ENCODE results near the gene FERMT2.
"Not testable (repeated sequence)": the region's sequence is repeated elsewhere in the genome, so short reads cannot be mapped to it uniquely, and the experiment has no call there.

FERMT2 gene

GRCh38 chr14:52900731-52901130 is 50.1 kb downstream of the FERMT2 start:
- DNase-seq = no peak

GRCh38 chr14:52898496-52898895 is 52.4 kb downstream of the FERMT2 start:
- no peak for DNase-seq

- DNase-seq = no peak
Observed at GRCh38 chr14:52895000-52895399, 55.9 kb downstream of the FERMT2 start.

- DNase-seq = no peak
Observed at GRCh38 chr14:52891800-52892199, 59.0 kb downstream of the FERMT2 start.

GRCh38 chr14:52888839-52889838 is 61.7 kb downstream of the FERMT2 start:
- no peak for DNase-seq

- no peak for DNase-seq
Observed at GRCh38 chr14:52888159-52888558, 62.7 kb downstream of the FERMT2 start.

GRCh38 chr14:52885230-52885629 is 65.6 kb downstream of the FERMT2 start:
- DNase-seq = no peak

- no peak for DNase-seq
Observed at GRCh38 chr14:52883658-52884057, 67.2 kb downstream of the FERMT2 start.

- DNase-seq = no peak
Observed at GRCh38 chr14:52882824-52883223, 68.0 kb downstream of the FERMT2 start.

- no peak for DNase-seq
Observed at GRCh38 chr14:52879958-52880357, 70.9 kb downstream of the FERMT2 start.

- no peak for DNase-seq
Observed at GRCh38 chr14:52878946-52879345, 71.9 kb downstream of the FERMT2 start.

GRCh38 chr14:52878469-52878868 is 72.4 kb downstream of the FERMT2 start:
- DNase-seq = no peak

- DNase-seq = no peak
Observed at GRCh38 chr14:52877628-52878027, 73.2 kb downstream of the FERMT2 start.

GRCh38 chr14:52876806-52877205 is 74.0 kb downstream of the FERMT2 start:
- DNase-seq = no peak

- DNase-seq = no peak
Observed at GRCh38 chr14:52876311-52876710, 74.5 kb downstream of the FERMT2 start.

- DNase-seq = no peak
Observed at GRCh38 chr14:52875707-52876106, 75.1 kb downstream of the FERMT2 start.

- no peak for DNase-seq
Observed at GRCh38 chr14:52874389-52874788, 76.5 kb downstream of the FERMT2 start.

- DNase-seq = peak; percentile 57
Observed at GRCh38 chr14:52873694-52874093, 77.2 kb downstream of the FERMT2 start.

- peak; percentile 44 for DNase-seq
Observed at GRCh38 chr14:52873065-52873464, 77.8 kb downstream of the FERMT2 start.

- no peak for DNase-seq
Observed at GRCh38 chr14:52871606-52872005, 79.2 kb downstream of the FERMT2 start.

- no peak for DNase-seq
Observed at GRCh38 chr14:52868911-52869618, 81.8 kb downstream of the FERMT2 start.

GRCh38 chr14:52864893-52865292 is 86.0 kb downstream of the FERMT2 start:
- not testable (repeated sequence) for DNase-seq

- no peak for DNase-seq
Observed at GRCh38 chr14:52863334-52863700, 87.5 kb downstream of the FERMT2 start.

Measured in NCI-H1048 (cell line).